Psoas muscle (tissue), 8 donors: ENCODE measurements around the gene GABBR2. TPM values are rescaled to one million over a fixed set of nuclear protein-coding genes. Genes with fewer than 3 reads are reported as not detected.

Experiments used
- ATAC-seq, 4 donors: fragments of 200-7000 bp; cut with Tn5 transposase; one replicate each; pipeline ENCODE4 v1.9.1; 2020; ENCODE audit warnings: moderate library complexity in 3 of 4, mild to moderate bottlenecking in 2 of 4
- DNase-seq, 2 donors: peaks; one replicate each; pipeline ENCODE4 v3.0.0-alpha.2; 2020
- H3K27ac ChIP-seq: fragments of 200-600 bp; one replicate; pipeline ENCODE4 v1.8.0; 2022
- H3K27me3 ChIP-seq, 3 donors: fragments of 200-600 bp in 1 of 3; one replicate each; pipeline versions ENCODE4 v1.6.1 to v1.8.0; 2013 to 2022; ENCODE audit warnings: low read length in 2 of 3, mild to moderate bottlenecking in 2 of 3, moderate library complexity in 1 of 3; ENCODE audit not compliant: insufficient read depth in 3 of 3
- H3K36me3 ChIP-seq, 2 donors: fragments of 200-600 bp in 1 of 2; one replicate each; pipeline versions ENCODE4 v1.6.1 to v1.8.0; 2013 to 2022; ENCODE audit warnings: low read depth in 1 of 2, mild to moderate bottlenecking in 1 of 2, moderate library complexity in 1 of 2; ENCODE audit not compliant: insufficient read depth in 1 of 2
- H3K4me1 ChIP-seq: fragments of 200-600 bp; one replicate; pipeline ENCODE4 v1.8.0; 2022
- H3K4me3 ChIP-seq: fragments of 200-600 bp; one replicate; pipeline ENCODE4 v1.8.0; 2022; ENCODE audit warnings: mild to moderate bottlenecking
- H3K9me3 ChIP-seq: fragments of 200-600 bp; one replicate; pipeline ENCODE4 v1.8.0; 2022
- WGBS, 3 donors: extraction: QIAGEN DNeasy Blood & Tissue Kit; methylation state at CpG; one replicate each; pipeline versions ENCODE4 v1.1.6 to v1.1.7; 2013; 5-methylcytosine and 5-hydroxymethylcytosine counted together
- intact Hi-C, 2 donors: fragments of 100-400 bp; cut with DNase I; formaldehyde crosslinking; loops; one replicate each; pipeline versions ENCODE4 v1.11.0 to v1.14.2; 2022
- polyA plus RNA-seq, 3 donors: library from polyadenylated mRNA; stranded (reverse); fragments of 200-250 nt; gene quantifications; one replicate each; pipeline ENCODE4 v1.2.3, GENCODE V29; 2013
- total RNA-seq, 4 donors: library from RNA; stranded (reverse); fragmentation: NEBNext Ultra II Directional in 2 of 4; extraction: Animal tissue kit (Norgen Biotek cat#: 25700) in 2 of 4; gene quantifications; one replicate each; pipeline versions ENCODE4 v1.2.1 to v1.2.4, GENCODE V29; 2021 to 2023
- TF ChIP-seq, protein P1 (sequence below): fragments of 200-600 bp; IDR thresholded peaks from one replicate; pipeline ENCODE4 v1.8.0; 2022; ENCODE audit warnings: antibody characterized with exemption
- donor health status: healthy with polysubstance abuse.
- donor health status: DM: no; HTN: no; CAD: no; lungs with moderate emphysema.
- donor health status: Bipolar disorder and iron deficiency.
- donor health status: healthy.
- donor health status: DM: yes; HTN: yes; CAD: no.
- donor health status: DM: no; HTN: no; CAD: no.
- donor health status: DM: no; HTN: no; CAD: no.
- donor health status: DM: yes; HTN: yes; CAD: no.

Gene GABBR2
- total and polyA plus RNA-seq, 7 donors, result 0.08 to 0.66 (median 0.38) TPM

DNA sequence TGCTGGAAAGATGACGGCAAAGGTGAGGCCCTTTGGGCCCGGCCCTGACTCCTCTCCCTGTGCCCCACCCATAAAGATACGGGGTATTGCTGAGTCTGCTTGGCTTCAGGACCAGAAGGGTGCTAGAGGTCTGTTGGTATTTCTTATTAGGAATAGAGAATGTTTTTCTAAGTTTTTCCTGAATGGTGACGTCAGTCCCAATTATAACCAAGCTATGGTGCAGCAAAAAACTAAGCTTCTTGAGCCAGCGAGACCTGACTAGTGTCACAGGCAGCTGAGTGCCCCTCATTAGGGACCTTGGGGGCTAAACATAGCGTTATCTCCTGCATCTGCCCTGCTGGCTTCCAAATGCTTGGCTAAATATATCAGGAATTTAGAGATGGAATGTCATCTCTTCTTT, 302.3 kb downstream of the GABBR2 start:
- 38 to 48% (median 42%) methylated on average over 6 of the region's 6 CpGs for WGBS, 3 donors
- Histone ChIP-seq H3K4me1 (no peaks in the 10 kb centered on the region), H3K36me3 (no peaks in the 10 kb centered on the region)

DNA sequence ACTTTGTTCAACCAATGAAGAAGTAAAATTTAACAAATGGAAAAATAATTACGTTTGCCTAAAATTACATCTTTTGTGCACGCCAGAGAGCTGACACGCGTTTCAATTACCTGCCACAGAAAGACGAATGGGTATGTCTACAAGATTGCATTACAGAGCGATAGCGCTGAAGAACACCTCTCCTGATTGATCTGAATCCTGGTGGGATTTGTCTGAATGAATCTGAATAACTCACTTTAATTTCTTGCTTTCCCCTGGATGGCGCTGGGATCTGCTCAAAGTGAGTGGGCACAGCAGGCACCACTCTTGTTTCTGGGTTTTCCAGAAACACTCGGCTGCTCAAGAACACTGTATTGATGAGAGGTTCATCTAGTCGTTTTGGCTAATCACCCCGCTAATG, 304.5 kb downstream of the GABBR2 start:
- H3K27me3 ChIP-seq, result peaks cover 0 to 4% (median 0%) of the 10 kb centered on the region in 3 donors
- 80 to 82% (median 81%) methylated on average over 11 of the region's 11 CpGs for WGBS, 3 donors
- no peaks in the 10 kb centered on the region for H3K9me3 ChIP-seq
- no peaks in the 10 kb centered on the region for H3K4me1 ChIP-seq
- intact Hi-C loops, result no loop called here
- TF ChIP-seq, protein P1, sequence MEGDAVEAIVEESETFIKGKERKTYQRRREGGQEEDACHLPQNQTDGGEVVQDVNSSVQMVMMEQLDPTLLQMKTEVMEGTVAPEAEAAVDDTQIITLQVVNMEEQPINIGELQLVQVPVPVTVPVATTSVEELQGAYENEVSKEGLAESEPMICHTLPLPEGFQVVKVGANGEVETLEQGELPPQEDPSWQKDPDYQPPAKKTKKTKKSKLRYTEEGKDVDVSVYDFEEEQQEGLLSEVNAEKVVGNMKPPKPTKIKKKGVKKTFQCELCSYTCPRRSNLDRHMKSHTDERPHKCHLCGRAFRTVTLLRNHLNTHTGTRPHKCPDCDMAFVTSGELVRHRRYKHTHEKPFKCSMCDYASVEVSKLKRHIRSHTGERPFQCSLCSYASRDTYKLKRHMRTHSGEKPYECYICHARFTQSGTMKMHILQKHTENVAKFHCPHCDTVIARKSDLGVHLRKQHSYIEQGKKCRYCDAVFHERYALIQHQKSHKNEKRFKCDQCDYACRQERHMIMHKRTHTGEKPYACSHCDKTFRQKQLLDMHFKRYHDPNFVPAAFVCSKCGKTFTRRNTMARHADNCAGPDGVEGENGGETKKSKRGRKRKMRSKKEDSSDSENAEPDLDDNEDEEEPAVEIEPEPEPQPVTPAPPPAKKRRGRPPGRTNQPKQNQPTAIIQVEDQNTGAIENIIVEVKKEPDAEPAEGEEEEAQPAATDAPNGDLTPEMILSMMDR, result no peak
- H3K4me3 ChIP-seq, result no peak overlapping the region
- H3K27ac ChIP-seq, result no peak overlapping the region
- DNase-seq (no peak), ATAC-seq (no peak)
- H3K36me3 ChIP-seq, result no peaks in the 10 kb centered on the region

More for the DNA sequence above, 302.3 kb downstream of the GABBR2 start:
- Histone ChIP-seq H3K9me3 (no peaks in the 10 kb centered on the region), H3K27me3 (peaks cover 0 to 4% (median 0%) of the 10 kb centered on the region in 3 donors), H3K4me3 (no peak overlapping the region), H3K27ac (no peak overlapping the region)
- intact Hi-C loops, result no loop called here
- no peak for ATAC-seq
- DNase-seq, result no peak
- TF ChIP-seq, protein P1, result no peak

DNA sequence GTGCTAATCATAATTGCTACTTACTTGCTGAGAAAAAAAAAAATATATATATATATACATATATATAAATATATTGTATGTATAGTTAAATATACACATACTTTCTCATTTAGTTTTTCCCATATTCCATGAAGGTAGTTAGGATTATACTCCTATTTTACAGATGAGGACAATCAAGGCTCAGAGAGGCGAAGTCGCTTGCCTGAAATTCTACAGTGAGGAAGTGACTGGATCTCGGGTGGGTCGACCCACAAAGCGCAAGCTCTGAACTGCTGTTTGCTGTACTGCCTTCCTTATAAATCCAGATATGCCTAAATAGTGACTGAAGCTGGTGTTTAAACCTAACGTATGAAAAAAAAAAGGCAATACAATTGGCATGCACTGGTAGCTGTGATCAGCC, 305.0 kb downstream of the GABBR2 start:
- ATAC-seq, result no peak
- no peaks in the 10 kb centered on the region for H3K4me1 ChIP-seq
- whole genome bisulfite sequencing, 3 donors, result 86 to 87% (median 87%) methylated on average over 6 of the region's 6 CpGs
- intact Hi-C loops, result no loop called here
- no peaks in the 10 kb centered on the region for H3K36me3 ChIP-seq
- H3K9me3 ChIP-seq, result no peaks in the 10 kb centered on the region
- no peak overlapping the region for H3K4me3 ChIP-seq
- DNase-seq, result no peak
- TF ChIP-seq, protein P1, result no peak
- peaks cover 0 to 4% (median 0%) of the 10 kb centered on the region in 3 donors for H3K27me3 ChIP-seq
- H3K27ac ChIP-seq, result no peak overlapping the region

DNA sequence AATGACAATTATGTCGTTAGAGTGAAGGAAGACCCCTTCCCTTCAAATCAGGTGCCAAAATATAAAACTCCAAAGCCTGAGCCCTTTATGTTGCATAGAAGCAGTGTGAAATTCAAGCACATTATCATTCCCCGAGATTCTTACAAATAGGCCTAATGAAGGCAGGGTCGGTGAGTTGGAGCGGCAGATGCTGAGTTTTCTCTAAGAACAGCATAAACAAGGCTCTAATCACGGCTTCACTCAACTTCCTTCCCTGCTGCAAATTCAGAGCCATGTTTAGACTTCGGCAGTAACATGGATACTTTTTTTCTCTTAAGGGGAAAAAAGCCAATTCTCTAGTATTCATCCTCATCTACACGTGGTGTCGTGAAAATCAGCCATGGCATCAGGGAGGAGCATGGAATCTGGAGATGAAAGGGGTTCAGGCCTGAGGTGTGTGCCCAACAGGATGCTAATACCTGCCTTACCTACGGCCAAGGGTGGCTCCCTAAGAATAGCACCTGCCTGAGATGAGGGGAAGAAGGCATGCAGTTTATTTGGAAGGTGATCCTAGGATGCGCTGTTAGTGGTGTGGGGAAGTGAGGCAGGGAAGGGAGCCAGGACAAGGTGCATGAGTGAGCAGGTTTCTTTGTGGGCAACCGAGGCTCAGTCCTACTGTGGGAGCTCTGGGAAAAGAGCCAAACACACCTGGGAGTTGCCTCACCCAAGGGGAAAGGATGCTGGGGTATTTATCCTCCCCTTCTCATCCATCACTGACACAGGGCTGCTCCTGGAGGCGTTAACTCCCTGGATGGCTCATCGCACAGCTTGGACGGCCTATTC, 306.5 kb downstream of the GABBR2 start:
- 53 to 58% (median 54%) methylated on average over 14 of the region's 14 CpGs for WGBS, 3 donors
- Histone ChIP-seq H3K4me1 (no peaks in the 10 kb centered on the region), H3K27ac (no peak overlapping the region)

More for the DNA sequence above, 306.5 kb downstream of the GABBR2 start:
- Histone ChIP-seq H3K9me3 (no peaks in the 10 kb centered on the region), H3K36me3 (no peaks in the 10 kb centered on the region), H3K27me3 (peaks cover 0 to 4% (median 3%) of the 10 kb centered on the region in 3 donors), H3K4me3 (no peak overlapping the region)
- intact Hi-C loops, result no loop called here
- ATAC-seq (no peak), DNase-seq (no peak)
- TF ChIP-seq, protein P1, result no peak
